Brain microvascular endothelial cell (primary cell): Measurements from ENCODE around the gene BDKRB2.

Experiments used
- DNase-seq: peaks from one replicate; pipeline ENCODE4 v3.0.0-alpha.2; 2020
- H3K27ac ChIP-seq: fragments of 250-450 bp; sonication (Bioruptor Pico); 2 replicates; pipeline ENCODE4 v1.5.1; 2020; ENCODE audit warnings: mild to moderate bottlenecking, moderate library complexity
- H3K27me3 ChIP-seq: fragments of 250-450 bp; sonication (Bioruptor Pico); replicated peaks from 2 replicates; pipeline ENCODE4 v1.5.1; 2020; ENCODE audit warnings: mild to moderate bottlenecking
- H3K36me3 ChIP-seq: fragments of 250-450 bp; sonication (Bioruptor Pico); replicated peaks from 2 replicates; pipeline ENCODE4 v1.5.1; 2020; ENCODE audit warnings: mild to moderate bottlenecking
- H3K4me3 ChIP-seq: 2 replicates; pipeline ENCODE4 v1.5.1; 2011; ENCODE audit warnings: low read depth, mild to moderate bottlenecking, control low read depth, low read length, moderate library complexity
- CTCF ChIP-seq: IDR thresholded peaks from 2 replicates; pipeline ENCODE4 v1.5.1; 2011; ENCODE audit warnings: low read depth, mild to moderate bottlenecking, moderate library complexity, low read length, control low read depth, inconsistent platforms; ENCODE audit errors: missing control alignments
- in situ Hi-C: cut with HindIII; loops from 2 replicates; pipeline ENCODE4 v1.10.0; 2017; ENCODE audit warnings: low sequenced_read_pairs, low pct_ligation_motif_present

BDKRB2 gene

GRCh38 chr14:96205059-96205977, 679 bp downstream of the BDKRB2 start:
- H3K27me3 ChIP-seq, result no peaks in the 10 kb centered on the region
- H3K36me3 ChIP-seq, result no peaks in the 10 kb centered on the region
- H3K27ac ChIP-seq, result no peak overlapping the region
- TF ChIP-seq CTCF, result no peak
- DNase-seq, result no peak
- in situ Hi-C loops, result no loop called here
- peak overlapping the region; percentile 37 for H3K4me3 ChIP-seq

DNA sequence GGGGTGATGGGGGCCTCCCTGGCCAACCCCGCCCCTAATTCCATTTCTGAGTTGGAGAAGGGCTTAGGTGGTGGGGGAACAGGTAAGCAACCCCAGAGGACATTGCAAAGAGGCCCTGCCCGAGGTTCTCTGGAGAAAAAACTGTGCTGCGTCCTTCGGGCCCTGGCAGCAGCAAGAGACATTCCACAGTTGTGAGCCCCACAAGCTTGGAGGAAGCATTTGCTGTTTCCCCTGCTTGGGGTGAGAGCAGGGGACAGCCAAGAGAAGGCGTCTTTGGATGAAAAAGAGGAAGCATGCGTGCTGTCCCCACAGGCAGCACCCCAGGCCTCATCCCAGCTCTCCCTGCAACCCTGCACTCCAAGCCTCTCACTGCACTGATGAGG, 1.3 kb downstream of the BDKRB2 start:
- Histone ChIP-seq H3K36me3 (no peaks in the 10 kb centered on the region), H3K27me3 (no peaks in the 10 kb centered on the region), H3K27ac (no peak overlapping the region), H3K4me3 (peak overlapping the region; percentile 5)
- in situ Hi-C loops, result no loop called here
- DNase-seq, result no peak
- no peak for TF ChIP-seq CTCF

DNA sequence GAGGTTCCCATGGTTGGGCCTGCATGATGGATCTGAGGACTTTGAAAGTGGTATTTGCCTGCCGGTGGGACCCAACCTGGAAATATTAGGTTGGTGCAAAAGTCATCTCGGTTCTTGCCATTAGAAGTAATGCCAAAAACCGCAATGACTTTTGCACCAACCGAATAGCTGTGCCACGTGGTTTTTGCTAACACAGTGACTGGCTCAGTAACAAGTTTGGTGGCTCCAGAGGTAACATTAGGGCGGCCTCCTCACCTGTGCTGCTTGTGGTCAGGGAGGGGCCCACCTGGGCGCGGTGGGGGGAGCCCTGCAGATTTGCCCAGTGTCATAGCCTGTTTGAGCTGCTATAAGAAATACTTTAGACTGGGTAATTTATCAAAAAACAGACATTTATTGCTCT, 1.8 kb downstream of the BDKRB2 start:
- Histone ChIP-seq H3K4me3 (no peak overlapping the region), H3K36me3 (no peaks in the 10 kb centered on the region), H3K27ac (no peak overlapping the region), H3K27me3 (no peaks in the 10 kb centered on the region)
- no peak for DNase-seq
- no peak for TF ChIP-seq CTCF
- in situ Hi-C loops, result no loop called here

- H3K27me3 ChIP-seq, result no peaks in the 10 kb centered on the region
Observed at GRCh38 chr14:96207686-96208085, 3.0 kb downstream of the BDKRB2 start.

GRCh38 chr14:96208739-96209138, 4.1 kb downstream of the BDKRB2 start:
- in situ Hi-C loops, result no loop called here
- H3K27me3 ChIP-seq, result no peaks in the 10 kb centered on the region
- no peak for DNase-seq
- H3K36me3 ChIP-seq, result no peaks in the 10 kb centered on the region
- TF ChIP-seq CTCF, result no peak
- H3K4me3 ChIP-seq, result no peak overlapping the region
- H3K27ac ChIP-seq, result no peak overlapping the region

More at GRCh38 chr14:96207686-96208085, 3.0 kb downstream of the BDKRB2 start:
- Histone ChIP-seq H3K4me3 (no peak overlapping the region), H3K36me3 (no peaks in the 10 kb centered on the region), H3K27ac (no peak overlapping the region)
- TF ChIP-seq CTCF, result no peak
- no peak for DNase-seq
- in situ Hi-C loops, result no loop called here
